Fibroblast of lung (primary cell): Measurements from ENCODE around the gene FAXC.

Source experiments
- EZH2 ChIP-seq: IDR thresholded peaks from 2 replicates; pipeline ENCODE4 v1.5.1; 2012; ENCODE audit warnings: low read length, control low read depth, mild to moderate bottlenecking; ENCODE audit errors: missing control alignments
- TF ChIP-seq, protein P1 (sequence below), 2 donors: IDR thresholded peaks in 1 of 2; conservative IDR thresholded peaks in 1 of 2; 1 replicate in 1 of 2; 2 replicates in 1 of 2; pipeline ENCODE4 v1.5.1; 2011 to 2012; ENCODE audit warnings: low read length in 2 of 2, control low read depth in 1 of 2, inconsistent platforms in 1 of 2, low read depth in 1 of 2, mild to moderate bottlenecking in 1 of 2

DNA sequence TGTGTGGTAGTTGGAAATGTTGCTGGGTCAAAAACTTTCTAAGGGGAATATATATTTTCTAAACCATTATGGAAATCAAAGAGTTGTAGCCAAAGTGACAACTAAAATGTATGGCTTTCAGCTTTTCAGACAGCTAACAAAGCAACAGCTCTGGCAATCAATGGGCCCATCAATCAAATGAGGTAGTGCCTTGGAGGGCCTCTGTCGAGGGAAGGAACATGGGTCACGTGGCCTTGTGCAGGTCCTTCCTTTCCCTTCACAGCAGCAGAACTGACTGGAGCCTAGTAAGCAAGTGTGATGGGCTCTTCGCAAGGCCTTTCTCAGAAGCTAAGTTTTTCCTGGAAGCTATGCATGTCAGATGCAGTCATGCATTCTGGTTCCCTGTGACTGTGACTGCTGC is 17.9 kb downstream of the FAXC start:
- TF ChIP-seq, protein P1, sequence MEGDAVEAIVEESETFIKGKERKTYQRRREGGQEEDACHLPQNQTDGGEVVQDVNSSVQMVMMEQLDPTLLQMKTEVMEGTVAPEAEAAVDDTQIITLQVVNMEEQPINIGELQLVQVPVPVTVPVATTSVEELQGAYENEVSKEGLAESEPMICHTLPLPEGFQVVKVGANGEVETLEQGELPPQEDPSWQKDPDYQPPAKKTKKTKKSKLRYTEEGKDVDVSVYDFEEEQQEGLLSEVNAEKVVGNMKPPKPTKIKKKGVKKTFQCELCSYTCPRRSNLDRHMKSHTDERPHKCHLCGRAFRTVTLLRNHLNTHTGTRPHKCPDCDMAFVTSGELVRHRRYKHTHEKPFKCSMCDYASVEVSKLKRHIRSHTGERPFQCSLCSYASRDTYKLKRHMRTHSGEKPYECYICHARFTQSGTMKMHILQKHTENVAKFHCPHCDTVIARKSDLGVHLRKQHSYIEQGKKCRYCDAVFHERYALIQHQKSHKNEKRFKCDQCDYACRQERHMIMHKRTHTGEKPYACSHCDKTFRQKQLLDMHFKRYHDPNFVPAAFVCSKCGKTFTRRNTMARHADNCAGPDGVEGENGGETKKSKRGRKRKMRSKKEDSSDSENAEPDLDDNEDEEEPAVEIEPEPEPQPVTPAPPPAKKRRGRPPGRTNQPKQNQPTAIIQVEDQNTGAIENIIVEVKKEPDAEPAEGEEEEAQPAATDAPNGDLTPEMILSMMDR (conservative IDR thresholded peaks at IDR 0.05 in 1 of 2, IDR thresholded peaks at IDR 0.05 in 1 of 2; ENCODE audit: low read depth in 1 of 2, low read length in 2 of 2): no peak
- no peak for TF ChIP-seq EZH2
